ENCODE measurements around the gene ANKRD33B.

The ANKRD33B gene

DNA sequence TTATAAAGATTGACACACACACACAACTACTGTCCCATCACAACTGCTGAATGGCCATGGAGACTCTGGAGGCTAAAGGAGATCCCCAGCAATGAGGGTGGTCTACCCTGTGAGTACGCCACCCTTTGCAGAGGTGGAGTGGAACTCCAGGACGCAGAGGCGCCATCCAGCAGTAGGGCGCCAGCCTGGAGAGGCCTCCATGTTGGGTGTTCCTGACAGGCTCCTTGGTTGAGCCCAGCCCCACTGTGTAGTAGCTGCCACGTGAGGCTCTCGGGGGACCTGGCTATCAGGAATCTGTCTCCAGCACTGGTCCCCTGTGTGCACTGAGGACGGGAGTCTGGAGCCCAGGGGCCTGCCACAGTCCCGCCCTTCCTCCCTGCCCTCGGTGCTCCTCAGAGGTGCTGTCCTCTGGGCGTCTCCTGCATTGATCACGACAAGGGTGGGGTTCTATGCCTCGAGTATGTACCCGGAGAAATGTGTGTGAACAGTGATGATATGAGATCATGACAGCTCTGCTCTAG lies 124.8 kb downstream of the ANKRD33B start:
- no peak for DNase-seq (ENCODE audit: low read depth)
- TF ChIP-seq, protein P1, sequence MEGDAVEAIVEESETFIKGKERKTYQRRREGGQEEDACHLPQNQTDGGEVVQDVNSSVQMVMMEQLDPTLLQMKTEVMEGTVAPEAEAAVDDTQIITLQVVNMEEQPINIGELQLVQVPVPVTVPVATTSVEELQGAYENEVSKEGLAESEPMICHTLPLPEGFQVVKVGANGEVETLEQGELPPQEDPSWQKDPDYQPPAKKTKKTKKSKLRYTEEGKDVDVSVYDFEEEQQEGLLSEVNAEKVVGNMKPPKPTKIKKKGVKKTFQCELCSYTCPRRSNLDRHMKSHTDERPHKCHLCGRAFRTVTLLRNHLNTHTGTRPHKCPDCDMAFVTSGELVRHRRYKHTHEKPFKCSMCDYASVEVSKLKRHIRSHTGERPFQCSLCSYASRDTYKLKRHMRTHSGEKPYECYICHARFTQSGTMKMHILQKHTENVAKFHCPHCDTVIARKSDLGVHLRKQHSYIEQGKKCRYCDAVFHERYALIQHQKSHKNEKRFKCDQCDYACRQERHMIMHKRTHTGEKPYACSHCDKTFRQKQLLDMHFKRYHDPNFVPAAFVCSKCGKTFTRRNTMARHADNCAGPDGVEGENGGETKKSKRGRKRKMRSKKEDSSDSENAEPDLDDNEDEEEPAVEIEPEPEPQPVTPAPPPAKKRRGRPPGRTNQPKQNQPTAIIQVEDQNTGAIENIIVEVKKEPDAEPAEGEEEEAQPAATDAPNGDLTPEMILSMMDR (IDR thresholded peaks at IDR 0.05; ENCODE audit: control insufficient read depth, extremely low read depth, insufficient read depth), result no peak

DNA sequence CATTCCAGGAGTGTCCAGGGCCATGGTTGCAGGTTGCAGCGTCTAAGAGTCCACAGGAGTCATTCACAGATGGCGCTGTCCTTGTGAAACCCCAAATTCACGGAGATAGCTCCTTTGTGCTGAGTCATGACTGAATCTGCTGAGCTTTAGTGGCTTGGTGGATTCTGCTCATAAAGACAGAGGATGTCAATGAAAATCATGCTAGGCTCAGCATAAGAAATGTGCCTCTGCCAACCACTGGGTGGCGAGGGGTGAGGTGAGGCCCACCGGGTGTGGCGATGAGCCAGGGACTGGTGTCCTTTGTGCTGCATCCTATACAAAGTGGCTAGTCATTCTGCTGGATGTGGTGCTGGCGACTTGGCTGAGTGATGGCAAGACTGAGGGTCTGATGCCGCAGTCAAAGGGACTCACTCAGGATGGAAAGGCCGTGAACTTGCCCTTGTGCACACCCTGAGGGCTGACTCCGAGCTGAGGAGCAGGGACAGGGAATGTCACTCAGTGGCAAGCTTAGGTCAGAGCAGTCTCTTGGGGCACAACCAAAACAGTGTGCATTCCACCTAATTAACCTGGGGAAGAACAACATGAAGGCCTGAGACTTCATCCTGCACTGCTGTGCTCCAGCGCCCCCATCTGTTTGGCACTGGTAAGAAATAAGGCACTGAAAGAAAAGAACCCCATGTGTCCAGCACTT lies 125.7 kb downstream of the ANKRD33B start:
- DNase-seq (ENCODE audit: low read depth), result no peak
- TF ChIP-seq, protein P1 (IDR thresholded peaks at IDR 0.05; ENCODE audit: control insufficient read depth, extremely low read depth, insufficient read depth), result 0 out of 2 replicates have a peak, but pooled peaks have one; percentile 10
- no peak overlapping the region for H3K4me3 ChIP-seq (ENCODE audit: low read depth, low read length)

More for the DNA sequence above, 124.8 kb downstream of the ANKRD33B start:
- no peak overlapping the region for H3K4me3 ChIP-seq (ENCODE audit: low read depth, low read length)

DNA sequence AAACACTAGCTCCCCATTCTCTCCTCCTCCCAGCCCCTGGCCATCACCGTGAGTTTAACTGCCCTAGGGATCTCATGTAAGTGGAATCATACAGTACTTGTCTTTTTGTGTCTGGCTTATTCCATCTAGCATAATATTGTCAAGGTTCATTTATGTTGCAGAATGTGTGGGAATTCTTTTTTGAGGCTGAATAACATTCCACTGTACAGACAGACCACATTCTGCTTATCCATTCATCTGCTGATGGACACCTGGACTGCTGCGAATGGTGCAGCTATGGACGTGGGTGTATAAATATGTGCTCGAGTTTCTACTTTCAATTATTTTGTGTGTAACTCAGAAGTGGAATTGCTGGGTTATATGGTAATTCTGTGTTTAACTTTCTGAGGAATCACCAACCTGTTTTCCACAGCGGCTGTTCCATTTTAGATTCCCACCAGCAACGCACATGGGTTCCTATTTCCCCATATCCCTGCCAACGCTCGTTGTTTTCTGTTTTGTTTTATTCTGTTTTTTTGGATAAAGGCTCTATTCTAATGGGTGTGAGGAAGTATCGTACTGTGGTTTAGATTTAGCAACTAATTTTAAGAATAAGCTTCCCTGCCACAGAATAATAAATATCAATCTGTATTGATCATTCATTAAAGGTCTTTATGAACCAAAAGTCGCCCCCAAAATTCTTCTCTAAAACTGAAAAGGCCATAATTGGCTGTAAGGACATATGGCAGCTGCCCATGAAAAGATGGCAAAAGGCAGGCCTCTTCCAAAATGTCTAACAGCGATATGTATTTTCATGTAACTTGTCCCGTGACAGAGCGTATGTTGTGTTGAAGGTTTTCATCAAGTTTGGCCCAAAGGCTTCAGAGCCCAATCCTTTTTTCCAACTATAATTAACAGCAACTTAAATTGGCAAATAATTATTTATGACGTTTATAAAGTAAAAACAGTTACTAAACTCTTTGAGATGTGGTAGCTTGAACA lies 126.9 kb downstream of the ANKRD33B start:
- no peak overlapping the region for H3K4me3 ChIP-seq (ENCODE audit: low read depth, low read length)
- TF ChIP-seq, protein P1 (IDR thresholded peaks at IDR 0.05; ENCODE audit: control insufficient read depth, extremely low read depth, insufficient read depth), result no peak
- DNase-seq (ENCODE audit: low read depth), result no peak

DNA sequence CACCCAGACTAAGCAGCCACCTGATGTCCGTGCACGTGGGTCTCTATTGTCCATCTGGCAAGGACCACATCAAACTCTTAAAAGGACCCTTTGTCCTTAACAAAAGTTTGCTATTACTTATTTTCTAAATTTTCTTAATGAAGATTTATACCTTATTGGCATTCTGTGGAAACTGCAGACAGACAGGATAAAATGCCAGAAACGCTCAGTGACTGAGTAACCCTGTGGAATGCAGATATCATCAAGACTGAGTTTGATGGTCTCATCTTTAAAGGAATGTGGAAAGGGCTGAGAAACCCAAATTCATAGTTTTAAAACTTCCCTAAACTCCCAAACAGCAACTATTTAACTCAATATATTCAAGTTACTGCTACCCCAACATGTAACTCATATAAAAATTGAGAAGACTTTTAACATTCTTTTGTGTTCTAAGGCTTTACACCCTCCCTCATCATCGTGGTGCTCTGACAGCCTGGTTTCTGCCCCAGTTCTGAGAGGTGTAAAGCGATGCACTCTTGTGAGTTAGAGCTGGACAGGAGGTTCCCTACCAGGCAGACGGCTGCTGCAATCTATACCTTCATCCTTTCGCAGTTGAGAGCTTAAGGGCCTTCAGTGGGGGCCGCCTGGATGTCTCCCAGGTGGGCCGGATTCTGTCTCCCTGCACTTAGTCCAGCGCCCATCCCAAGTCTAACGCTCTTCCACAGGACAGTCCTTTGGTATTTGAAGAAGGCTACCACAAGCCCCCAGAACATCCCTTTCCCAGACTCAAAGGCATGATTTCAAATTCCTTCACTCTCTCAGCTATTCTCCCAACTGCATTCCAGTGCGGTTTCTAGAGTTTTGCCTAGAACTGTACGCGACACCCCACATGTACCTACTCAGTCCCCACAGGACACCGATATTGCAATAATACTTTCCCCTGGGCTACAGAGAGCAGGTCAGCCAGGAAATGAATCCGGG lies 128.2 kb downstream of the ANKRD33B start:
- no peak for DNase-seq (ENCODE audit: low read depth)
- no peak overlapping the region for H3K4me3 ChIP-seq (ENCODE audit: low read depth, low read length)
- TF ChIP-seq, protein P1 (IDR thresholded peaks at IDR 0.05; ENCODE audit: control insufficient read depth, extremely low read depth, insufficient read depth), result no peak

DNA sequence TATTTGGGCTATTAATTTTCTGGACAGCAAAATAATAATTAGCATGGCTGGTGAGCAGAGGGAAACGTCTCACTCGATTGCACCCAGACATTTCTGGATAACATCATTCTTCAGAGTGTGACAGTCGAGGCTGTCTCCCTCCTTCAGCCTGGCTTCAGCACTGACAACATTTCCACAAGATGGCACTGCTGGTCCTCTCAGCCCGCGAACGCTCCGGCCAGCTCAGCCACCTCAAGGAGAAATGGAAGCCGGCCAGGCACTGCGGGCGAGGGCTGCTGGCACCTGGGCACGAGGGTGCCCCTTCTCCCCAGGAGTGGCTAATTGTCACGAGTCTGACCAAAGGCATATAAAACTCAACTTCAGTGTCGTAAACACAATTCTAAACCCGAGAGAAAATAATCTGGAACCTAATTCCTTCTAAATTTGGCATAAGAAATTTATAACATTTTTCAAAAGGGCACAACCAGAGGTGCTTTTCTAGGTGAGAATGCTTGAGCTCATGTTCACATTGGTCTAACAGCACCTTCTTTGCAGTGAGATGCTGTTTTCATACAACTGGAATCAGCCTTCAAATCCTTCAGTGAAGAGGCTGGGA lies 131.3 kb downstream of the ANKRD33B start:
- H3K4me3 ChIP-seq (ENCODE audit: low read depth, low read length), result no peak overlapping the region
- TF ChIP-seq, protein P1 (IDR thresholded peaks at IDR 0.05; ENCODE audit: control insufficient read depth, extremely low read depth, insufficient read depth), result peak; percentile 98
- peak; percentile 48 for DNase-seq (ENCODE audit: low read depth)

Data from LNCaP clone FGC (cell line).